ENCODE measurements around the gene SERINC3.

DNA sequence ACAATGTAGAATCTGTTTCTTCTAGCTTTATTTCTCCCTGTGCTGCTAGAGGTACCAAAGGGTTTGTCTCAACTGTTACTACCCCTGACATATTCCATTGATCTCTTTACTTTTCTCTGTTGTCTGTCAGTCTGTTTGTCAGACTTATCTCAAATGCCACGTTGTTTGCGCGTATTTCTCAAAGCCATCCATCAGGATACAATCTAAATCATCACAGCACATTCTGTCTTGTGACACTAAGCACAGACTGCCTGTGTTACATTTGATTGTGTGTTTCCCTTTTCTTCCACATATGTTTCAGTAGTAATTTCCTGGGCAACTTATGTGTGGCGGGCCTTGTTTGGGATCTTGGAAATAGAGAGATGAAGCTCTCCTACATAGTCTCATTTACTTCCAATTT, 30.2 kb upstream of the SERINC3 start:
- TF ChIP-seq, protein P1, sequence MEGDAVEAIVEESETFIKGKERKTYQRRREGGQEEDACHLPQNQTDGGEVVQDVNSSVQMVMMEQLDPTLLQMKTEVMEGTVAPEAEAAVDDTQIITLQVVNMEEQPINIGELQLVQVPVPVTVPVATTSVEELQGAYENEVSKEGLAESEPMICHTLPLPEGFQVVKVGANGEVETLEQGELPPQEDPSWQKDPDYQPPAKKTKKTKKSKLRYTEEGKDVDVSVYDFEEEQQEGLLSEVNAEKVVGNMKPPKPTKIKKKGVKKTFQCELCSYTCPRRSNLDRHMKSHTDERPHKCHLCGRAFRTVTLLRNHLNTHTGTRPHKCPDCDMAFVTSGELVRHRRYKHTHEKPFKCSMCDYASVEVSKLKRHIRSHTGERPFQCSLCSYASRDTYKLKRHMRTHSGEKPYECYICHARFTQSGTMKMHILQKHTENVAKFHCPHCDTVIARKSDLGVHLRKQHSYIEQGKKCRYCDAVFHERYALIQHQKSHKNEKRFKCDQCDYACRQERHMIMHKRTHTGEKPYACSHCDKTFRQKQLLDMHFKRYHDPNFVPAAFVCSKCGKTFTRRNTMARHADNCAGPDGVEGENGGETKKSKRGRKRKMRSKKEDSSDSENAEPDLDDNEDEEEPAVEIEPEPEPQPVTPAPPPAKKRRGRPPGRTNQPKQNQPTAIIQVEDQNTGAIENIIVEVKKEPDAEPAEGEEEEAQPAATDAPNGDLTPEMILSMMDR (conservative IDR thresholded peaks at IDR 0.05), result no peak
- no peak for TF ChIP-seq EZH2 (IDR thresholded peaks at IDR 0.05; ENCODE audit: low read depth)
